ENCODE results near the gene SH3BP2. TPM values are rescaled to one million over a fixed set of nuclear protein-coding genes. Genes with fewer than 3 reads are reported as not detected.

Gene SH3BP2
- total RNA-seq, 2 experiments from 2014 or later, result 69.3 to 78.2 TPM

GRCh38 chr4:2796849-2797544 is 4.1 kb downstream of the SH3BP2 start:
- ChIA-PET POLR2A (no interaction called here), CTCF (interaction anchor here (0.6 to 3.1 kb wide), 9 partner anchors 10 to 45 kb away, joined by 3 to 15 read pairs (median 4); no protein-coding TSS in a partner anchor)
- Mint-ChIP-seq H3K9me3 (no peaks in the 10 kb centered on the region), H3K36me3 (ENCODE audit: low read depth) (no peaks in the 10 kb centered on the region), H3K4me3 (no peak overlapping the region), H3K4me1 (peaks cover 65% of the 10 kb centered on the region), H3K27me3 (no peaks in the 10 kb centered on the region), H3K27ac (no peak overlapping the region)
- DNase-seq, result no peak

GRCh38 chr4:2797545-2798305 is 4.8 kb downstream of the SH3BP2 start:
- DNase-seq, result peak; percentile 63
- peak overlapping the region; percentile 91 for H3K27ac Mint-ChIP-seq
- no peaks in the 10 kb centered on the region for H3K9me3 Mint-ChIP-seq
- H3K27me3 Mint-ChIP-seq, result no peaks in the 10 kb centered on the region
- POLR2A ChIA-PET, result no interaction called here
- H3K36me3 Mint-ChIP-seq (ENCODE audit: low read depth), result no peaks in the 10 kb centered on the region
- H3K4me1 Mint-ChIP-seq, result peaks cover 65% of the 10 kb centered on the region
- CTCF ChIA-PET, result interaction anchor here (0.5 to 3.1 kb wide), 12 partner anchors 9 to 265 kb away, joined by 3 to 15 read pairs (median 4); no protein-coding TSS in a partner anchor
- H3K4me3 Mint-ChIP-seq, result peak overlapping the region; percentile 77

GRCh38 chr4:2798399-2799223 is 5.7 kb downstream of the SH3BP2 start:
- no peaks in the 10 kb centered on the region for H3K27me3 Mint-ChIP-seq
- peak overlapping the region; percentile 91 for H3K27ac Mint-ChIP-seq
- DNase-seq, result peak; percentile 59
- CTCF ChIA-PET, result interaction anchor here (0.6 to 3.1 kb wide), 10 partner anchors 8 to 266 kb away, joined by 3 to 15 read pairs (median 4); no protein-coding TSS in a partner anchor
- POLR2A ChIA-PET, result no interaction called here
- peaks cover 65% of the 10 kb centered on the region for H3K4me1 Mint-ChIP-seq
- peak overlapping the region; percentile 77 for H3K4me3 Mint-ChIP-seq
- H3K9me3 Mint-ChIP-seq, result no peaks in the 10 kb centered on the region
- no peaks in the 10 kb centered on the region for H3K36me3 Mint-ChIP-seq (ENCODE audit: low read depth)

- Mint-ChIP-seq H3K27me3 (no peaks in the 10 kb centered on the region), H3K4me3 (peak overlapping the region; percentile 77), H3K36me3 (ENCODE audit: low read depth) (no peaks in the 10 kb centered on the region), H3K4me1 (peaks cover 59% of the 10 kb centered on the region), H3K27ac (peak overlapping the region; percentile 91), H3K9me3 (no peaks in the 10 kb centered on the region)
- no peak for DNase-seq
- POLR2A ChIA-PET, result no interaction called here
- CTCF ChIA-PET, result interaction anchor here (0.9 to 3.1 kb wide), 7 partner anchors 8 to 36 kb away, joined by 3 to 15 read pairs (median 5); no protein-coding TSS in a partner anchor
Measured at GRCh38 chr4:2799224-2799911, 6.5 kb downstream of the SH3BP2 start.

- Mint-ChIP-seq H3K36me3 (ENCODE audit: low read depth) (no peaks in the 10 kb centered on the region), H3K4me3 (peak overlapping the region; percentile 77), H3K27ac (peak overlapping the region; percentile 91), H3K9me3 (no peaks in the 10 kb centered on the region), H3K27me3 (no peaks in the 10 kb centered on the region), H3K4me1 (peaks cover 51% of the 10 kb centered on the region)
- no peak for DNase-seq
- ChIA-PET POLR2A (no interaction called here), CTCF (interaction anchor here (0.9 to 2.5 kb wide), 2 partner anchors 9 kb away, joined by 3 to 7 read pairs; no protein-coding TSS in a partner anchor)
Measured at GRCh38 chr4:2799971-2800690, 7.2 kb downstream of the SH3BP2 start.

- no peaks in the 10 kb centered on the region for H3K27me3 Mint-ChIP-seq
- ChIA-PET CTCF (interaction anchor here (0.7 to 2.5 kb wide), 4 partner anchors 9 to 241 kb away, joined by 3 to 7 read pairs (median 6); no protein-coding TSS in a partner anchor), POLR2A (no interaction called here)
- peak overlapping the region; percentile 77 for H3K4me3 Mint-ChIP-seq
- H3K27ac Mint-ChIP-seq, result peak overlapping the region; percentile 69
- peaks cover 45% of the 10 kb centered on the region for H3K4me1 Mint-ChIP-seq
- H3K9me3 Mint-ChIP-seq, result no peaks in the 10 kb centered on the region
- no peaks in the 10 kb centered on the region for H3K36me3 Mint-ChIP-seq (ENCODE audit: low read depth)
- no peak for DNase-seq
Measured at GRCh38 chr4:2800691-2801596, 8.1 kb downstream of the SH3BP2 start.

GRCh38 chr4:2802618-2803531 is 10.0 kb downstream of the SH3BP2 start:
- Mint-ChIP-seq H3K9me3 (no peaks in the 10 kb centered on the region), H3K27me3 (no peaks in the 10 kb centered on the region), H3K27ac (no peak overlapping the region), H3K4me3 (no peak overlapping the region), H3K36me3 (ENCODE audit: low read depth) (no peaks in the 10 kb centered on the region), H3K4me1 (peaks cover 33% of the 10 kb centered on the region)
- POLR2A ChIA-PET, result no interaction called here
- CTCF ChIA-PET, result interaction anchor here (0.7 to 1.9 kb wide), 4 partner anchors 10 to 59 kb away, joined by 5 to 6 read pairs (median 6); no protein-coding TSS in a partner anchor
- DNase-seq, result no peak

GRCh38 chr4:2803624-2804448 is 11.0 kb downstream of the SH3BP2 start:
- DNase-seq, result no peak
- ChIA-PET CTCF (interaction anchor here (0.6 to 1.9 kb wide), 5 partner anchors 9 to 132 kb away, joined by 3 to 6 read pairs (median 6); no protein-coding TSS in a partner anchor), POLR2A (no interaction called here)
- H3K4me1 Mint-ChIP-seq, result peaks cover 23% of the 10 kb centered on the region
- H3K9me3 Mint-ChIP-seq, result no peaks in the 10 kb centered on the region
- H3K4me3 Mint-ChIP-seq, result no peak overlapping the region
- H3K27ac Mint-ChIP-seq, result no peak overlapping the region
- no peaks in the 10 kb centered on the region for H3K36me3 Mint-ChIP-seq (ENCODE audit: low read depth)
- no peaks in the 10 kb centered on the region for H3K27me3 Mint-ChIP-seq

GRCh38 chr4:2804449-2804972 is 11.6 kb downstream of the SH3BP2 start:
- Mint-ChIP-seq H3K4me1 (peaks cover 17% of the 10 kb centered on the region), H3K27ac (no peak overlapping the region), H3K9me3 (no peaks in the 10 kb centered on the region), H3K36me3 (ENCODE audit: low read depth) (no peaks in the 10 kb centered on the region), H3K4me3 (no peak overlapping the region), H3K27me3 (no peaks in the 10 kb centered on the region)
- no peak for DNase-seq
- CTCF ChIA-PET, result interaction anchor here (0.6 to 1.9 kb wide), 5 partner anchors 8 to 131 kb away, joined by 3 to 6 read pairs (median 6); no protein-coding TSS in a partner anchor
- POLR2A ChIA-PET, result no interaction called here
